Dendritic cell treated with granulocyte-macrophage colony-stimulating factor and Interleukin-4, amounts not matched to agents 40 ng/mL and 50 ng/mL, for 4 days (primary cell): ENCODE measurements around the gene KRTAP10-7.
"Not testable (repeated sequence)": the region's sequence is repeated elsewhere in the genome, so short reads cannot be mapped to it uniquely, and the experiment has no call there.

Experiments used
- H3K27ac Mint-ChIP-seq: one replicate; pipeline ENCODE4 v1.8.0; 2022; ENCODE audit warnings: mild to moderate bottlenecking, mixed read lengths
- H3K27me3 Mint-ChIP-seq: one replicate; pipeline ENCODE4 v1.8.0; 2022; ENCODE audit warnings: mild to moderate bottlenecking, mixed read lengths
- H3K36me3 Mint-ChIP-seq: one replicate; pipeline ENCODE4 v1.8.0; 2022; ENCODE audit warnings: low read depth, mixed read lengths
- H3K4me1 Mint-ChIP-seq: one replicate; pipeline ENCODE4 v1.8.0; 2022; ENCODE audit warnings: low read depth, mixed read lengths
- H3K4me3 Mint-ChIP-seq: one replicate; pipeline ENCODE4 v1.8.0; 2022; ENCODE audit warnings: mild to moderate bottlenecking, moderate library complexity, mixed read lengths
- H3K9me3 Mint-ChIP-seq: one replicate; pipeline ENCODE4 v1.8.0; 2022; ENCODE audit warnings: mixed read lengths
- intact Hi-C: fragments of 100-400 bp; cut with micrococcal nuclease; formaldehyde crosslinking; loops from one replicate; pipeline ENCODE4 v1.15.0; 2022

KRTAP10-7 gene

DNA sequence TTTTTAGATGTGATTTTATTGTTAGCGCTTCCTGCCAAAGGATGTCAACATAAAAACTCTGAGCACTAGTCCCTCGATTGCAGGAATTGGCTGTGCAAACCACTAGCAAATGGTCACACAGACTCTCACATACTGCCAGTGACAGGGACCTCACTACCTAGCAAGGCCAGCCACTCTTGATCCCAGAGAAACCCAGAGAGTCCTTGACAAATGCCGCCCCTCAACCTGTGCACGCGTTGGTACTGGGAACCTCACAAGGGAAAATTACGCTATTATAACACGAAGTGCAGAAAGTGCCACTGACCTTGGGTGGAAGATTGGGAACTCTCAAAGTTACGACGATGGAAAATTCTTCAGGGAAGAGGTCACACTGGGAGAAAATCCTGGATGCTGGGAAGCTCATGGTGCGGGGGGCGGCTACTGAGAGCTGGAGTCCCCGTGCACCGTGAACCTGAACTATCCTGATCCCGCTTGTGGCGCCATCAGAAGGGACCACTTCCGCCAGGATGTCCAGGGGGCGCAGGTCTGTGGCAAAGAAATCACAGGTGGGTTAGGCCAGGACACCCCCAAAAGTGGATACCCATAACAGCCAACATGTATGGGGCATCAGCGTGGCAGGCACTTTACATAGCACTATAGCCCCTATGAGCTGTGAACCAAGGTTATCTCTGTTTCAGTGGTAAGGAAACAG, 32.8 kb upstream of the KRTAP10-7 start:
- H3K4me1 Mint-ChIP-seq, result peaks cover 8% of the 10 kb centered on the region
- H3K4me3 Mint-ChIP-seq, result no peak overlapping the region
- H3K27ac Mint-ChIP-seq, result no peak overlapping the region
- H3K9me3 Mint-ChIP-seq, result peaks cover 2% of the 10 kb centered on the region
- no peaks in the 10 kb centered on the region for H3K36me3 Mint-ChIP-seq
- H3K27me3 Mint-ChIP-seq, result peaks cover 17% of the 10 kb centered on the region
- intact Hi-C loops, result no loop called here

DNA sequence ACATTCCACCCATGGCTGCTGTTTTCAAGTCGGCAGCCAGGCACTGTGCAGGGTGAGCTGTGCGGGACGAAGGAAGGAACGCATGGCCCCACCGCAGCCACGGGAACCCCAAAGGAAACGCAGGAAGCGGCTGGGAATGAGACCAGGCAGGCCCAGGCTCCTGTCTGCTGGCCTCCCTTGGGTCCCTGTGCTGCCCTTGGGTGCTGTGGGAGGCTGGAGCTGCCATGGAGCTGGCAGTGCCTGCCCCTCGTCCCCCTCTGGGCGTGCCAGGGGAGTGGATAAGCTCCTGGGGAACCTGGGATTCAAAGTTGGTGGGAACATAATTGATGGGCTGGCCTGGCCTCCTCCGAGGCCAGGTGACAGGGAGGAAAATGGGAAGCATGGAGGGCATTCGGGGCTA, 32.1 kb upstream of the KRTAP10-7 start:
- Mint-ChIP-seq H3K27me3 (peaks cover 21% of the 10 kb centered on the region), H3K9me3 (no peaks in the 10 kb centered on the region), H3K27ac (no peak overlapping the region), H3K4me1 (peaks cover 8% of the 10 kb centered on the region), H3K36me3 (no peaks in the 10 kb centered on the region), H3K4me3 (no peak overlapping the region)
- intact Hi-C loops, result no loop called here

DNA sequence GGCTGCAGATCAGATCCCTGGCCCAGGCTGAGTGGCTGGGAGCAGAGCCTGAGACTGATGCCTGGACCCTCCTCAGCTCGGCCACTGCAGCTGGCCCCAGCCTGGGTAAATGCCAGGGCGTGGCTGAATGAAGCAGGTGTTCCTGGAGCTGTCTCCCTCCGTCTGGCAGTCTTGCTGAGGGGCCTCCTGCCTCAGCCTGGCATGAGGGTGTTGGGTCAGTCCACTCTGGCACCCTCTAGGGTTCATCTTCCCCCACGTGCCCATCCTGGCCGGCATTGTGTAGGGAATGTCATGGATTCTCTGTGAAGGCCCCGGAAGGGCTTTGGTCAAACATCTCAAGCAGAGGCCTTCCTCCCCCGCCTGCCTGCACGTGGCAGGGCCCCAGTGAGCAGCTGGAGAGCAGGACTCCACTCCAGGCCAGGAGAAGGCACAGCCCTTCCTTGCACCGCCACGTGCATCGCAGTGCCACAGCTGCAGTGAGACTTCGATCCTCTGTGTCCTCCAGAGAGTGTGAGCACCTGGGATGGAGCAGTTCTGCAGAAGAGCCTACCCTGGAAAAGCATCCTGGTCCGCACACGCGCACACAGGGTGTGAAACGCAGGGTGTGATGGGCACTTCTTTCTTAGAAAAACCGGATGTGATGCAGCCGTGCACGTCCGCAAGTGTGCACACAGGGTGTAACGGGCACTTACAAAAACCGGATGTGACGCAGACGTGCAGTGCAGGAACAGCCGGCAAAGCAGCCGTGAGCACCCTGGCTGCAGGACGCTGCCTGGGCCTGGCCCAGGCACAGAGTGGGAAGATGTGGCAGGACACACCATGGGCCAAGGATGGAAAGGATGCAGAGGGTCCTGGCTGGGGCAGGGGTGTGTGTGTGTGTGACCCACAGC, 31.5 kb upstream of the KRTAP10-7 start:
- no peak overlapping the region for H3K4me3 Mint-ChIP-seq
- H3K4me1 Mint-ChIP-seq, result peaks cover 8% of the 10 kb centered on the region
- H3K27ac Mint-ChIP-seq, result no peak overlapping the region
- H3K36me3 Mint-ChIP-seq, result no peaks in the 10 kb centered on the region
- intact Hi-C loops, result no loop called here
- no peaks in the 10 kb centered on the region for H3K9me3 Mint-ChIP-seq
- H3K27me3 Mint-ChIP-seq, result peaks cover 27% of the 10 kb centered on the region

DNA sequence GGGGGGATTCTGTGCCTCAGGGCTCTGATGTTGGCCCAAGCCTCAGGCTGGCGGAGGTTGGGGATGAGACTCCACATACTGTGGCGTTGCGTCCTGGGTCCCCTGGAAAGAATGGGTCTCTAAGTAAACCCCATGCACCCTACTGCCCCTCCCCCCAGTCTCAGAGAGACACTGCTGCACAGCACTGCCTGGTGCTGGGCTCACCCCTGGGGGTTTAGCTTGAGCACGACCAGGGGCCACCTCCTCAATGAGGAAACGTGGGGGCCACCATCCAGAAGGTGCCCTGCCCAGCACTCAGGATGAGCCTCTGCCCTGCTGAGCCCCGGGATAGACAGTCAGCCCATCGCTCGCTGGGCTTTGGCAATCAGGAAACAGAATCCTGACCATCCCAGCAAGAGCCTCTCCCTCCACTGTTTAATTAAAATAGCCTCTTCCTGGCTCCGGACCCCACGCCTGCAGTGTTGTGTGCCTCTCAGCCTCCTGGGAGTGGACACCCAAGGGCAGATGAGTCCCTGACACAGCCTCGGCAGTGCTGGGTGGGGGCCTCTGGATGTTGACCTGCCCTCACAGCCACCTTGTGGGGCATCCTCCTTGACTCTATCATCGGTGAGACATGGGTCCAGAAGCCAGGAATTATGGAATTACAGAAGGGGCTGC, 30.4 kb upstream of the KRTAP10-7 start:
- H3K36me3 Mint-ChIP-seq, result no peaks in the 10 kb centered on the region

DNA sequence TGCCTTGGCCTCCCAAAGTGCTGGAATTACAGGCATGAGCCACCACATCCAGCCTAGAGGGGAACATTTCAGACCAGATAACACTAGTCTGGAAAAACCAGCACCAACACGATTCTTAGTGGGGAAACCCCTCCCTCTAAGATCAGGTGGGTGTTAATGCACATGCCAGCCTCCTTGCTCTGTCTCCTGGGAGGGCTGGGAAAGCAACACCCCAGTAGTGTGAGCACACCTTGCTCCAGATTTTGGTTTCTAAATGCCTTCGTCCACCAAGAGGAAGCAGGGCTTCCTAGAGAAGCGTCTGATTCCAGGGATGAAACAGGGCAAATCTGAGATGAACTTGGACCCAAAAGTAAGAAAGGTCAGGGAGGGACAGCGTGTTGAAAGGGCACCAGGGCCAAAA, 29.1 kb upstream of the KRTAP10-7 start:
- no peaks in the 10 kb centered on the region for H3K36me3 Mint-ChIP-seq
- intact Hi-C loops, result no loop called here
- H3K9me3 Mint-ChIP-seq, result peaks cover under 1% of the 10 kb centered on the region
- H3K4me3 Mint-ChIP-seq, result no peak overlapping the region
- H3K27me3 Mint-ChIP-seq, result peaks cover 43% of the 10 kb centered on the region
- H3K4me1 Mint-ChIP-seq, result no peaks in the 10 kb centered on the region
- no peak overlapping the region for H3K27ac Mint-ChIP-seq

More for the DNA sequence above, 30.4 kb upstream of the KRTAP10-7 start:
- Mint-ChIP-seq H3K9me3 (no peaks in the 10 kb centered on the region), H3K27me3 (peaks cover 38% of the 10 kb centered on the region), H3K4me3 (no peak overlapping the region), H3K4me1 (peaks cover 5% of the 10 kb centered on the region), H3K27ac (no peak overlapping the region)
- intact Hi-C loops, result no loop called here

DNA sequence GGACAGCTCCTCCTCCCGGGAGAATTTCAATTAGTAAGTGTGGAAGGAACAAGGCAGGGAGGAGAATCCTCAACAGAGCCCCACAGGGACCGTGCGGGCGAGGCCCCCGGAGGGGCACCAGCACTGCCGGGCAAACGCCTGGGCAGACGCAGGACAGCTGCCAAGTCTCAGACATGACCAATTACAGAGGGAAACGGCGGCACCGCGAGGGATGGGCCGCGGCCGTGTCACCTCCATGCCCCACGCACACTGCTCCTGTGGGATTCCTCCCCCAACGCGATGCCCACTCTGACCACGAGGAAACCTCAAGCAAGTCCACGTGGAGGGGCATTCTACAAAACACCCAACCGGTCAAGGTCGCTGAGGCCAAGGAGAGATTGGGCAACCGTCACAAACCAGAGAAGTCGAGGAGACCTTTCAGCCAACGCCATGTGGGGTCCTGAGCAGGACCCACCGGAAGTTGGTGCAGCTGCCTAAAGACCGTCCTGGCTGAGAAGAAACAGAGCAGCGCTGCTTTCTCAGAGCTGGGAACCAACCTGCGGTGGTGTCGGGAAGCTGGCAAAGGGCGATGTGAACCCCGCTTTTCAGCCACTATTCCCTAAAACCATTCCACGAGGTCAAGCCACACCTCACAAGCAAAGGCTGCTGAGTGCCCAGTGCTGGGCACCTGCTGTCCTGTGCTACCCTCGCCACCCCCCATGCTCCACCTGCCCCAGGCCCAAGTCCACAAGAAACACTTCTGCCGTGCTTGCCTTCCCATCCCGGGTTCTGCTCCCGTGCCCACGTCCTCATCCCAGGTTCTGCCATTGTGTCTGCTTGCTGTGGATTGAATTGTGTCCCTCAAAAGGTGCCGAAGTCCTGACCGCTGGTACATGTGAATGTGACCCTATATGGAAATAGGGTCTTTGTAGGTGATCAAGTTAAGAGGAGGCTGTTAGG, 28.3 kb upstream of the KRTAP10-7 start:
- Mint-ChIP-seq H3K4me3 (no peak overlapping the region), H3K36me3 (no peaks in the 10 kb centered on the region), H3K9me3 (peaks cover 8% of the 10 kb centered on the region), H3K4me1 (no peaks in the 10 kb centered on the region), H3K27ac (no peak overlapping the region), H3K27me3 (peaks cover 43% of the 10 kb centered on the region)
- intact Hi-C loops, result no loop called here

DNA sequence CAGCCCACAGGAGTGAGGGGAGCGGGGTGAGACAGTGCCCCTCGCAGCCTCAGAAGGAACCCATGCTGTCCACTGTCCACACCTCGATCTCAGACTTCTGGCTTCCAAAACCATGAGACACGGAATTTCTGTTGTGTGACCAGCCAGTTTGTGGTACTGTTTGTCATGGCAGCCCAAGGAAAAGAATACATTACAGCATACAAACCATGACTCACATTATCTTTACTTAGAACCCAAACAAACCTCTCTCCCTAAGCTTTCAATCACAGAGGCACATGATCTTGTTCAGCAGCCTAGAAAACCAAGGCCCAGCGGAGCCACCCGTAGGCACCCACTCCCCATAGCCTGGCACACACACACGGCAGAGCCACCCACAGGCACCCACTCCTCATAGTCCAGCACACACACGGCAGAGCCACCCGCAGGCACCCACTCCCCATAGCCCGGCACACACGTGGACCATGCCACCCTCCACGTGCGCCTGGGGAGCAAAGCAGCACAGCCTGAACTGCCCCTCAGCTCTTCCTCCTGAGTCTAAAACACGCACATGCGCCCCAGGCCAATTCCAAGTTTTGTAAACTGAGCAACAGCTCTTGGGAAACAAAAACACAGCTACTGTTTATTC, 27.3 kb upstream of the KRTAP10-7 start:
- Mint-ChIP-seq H3K9me3 (peaks cover 14% of the 10 kb centered on the region), H3K27me3 (peaks cover 37% of the 10 kb centered on the region), H3K36me3 (no peaks in the 10 kb centered on the region), H3K27ac (no peak overlapping the region), H3K4me1 (no peaks in the 10 kb centered on the region), H3K4me3 (no peak overlapping the region)
- intact Hi-C loops, result no loop called here

DNA sequence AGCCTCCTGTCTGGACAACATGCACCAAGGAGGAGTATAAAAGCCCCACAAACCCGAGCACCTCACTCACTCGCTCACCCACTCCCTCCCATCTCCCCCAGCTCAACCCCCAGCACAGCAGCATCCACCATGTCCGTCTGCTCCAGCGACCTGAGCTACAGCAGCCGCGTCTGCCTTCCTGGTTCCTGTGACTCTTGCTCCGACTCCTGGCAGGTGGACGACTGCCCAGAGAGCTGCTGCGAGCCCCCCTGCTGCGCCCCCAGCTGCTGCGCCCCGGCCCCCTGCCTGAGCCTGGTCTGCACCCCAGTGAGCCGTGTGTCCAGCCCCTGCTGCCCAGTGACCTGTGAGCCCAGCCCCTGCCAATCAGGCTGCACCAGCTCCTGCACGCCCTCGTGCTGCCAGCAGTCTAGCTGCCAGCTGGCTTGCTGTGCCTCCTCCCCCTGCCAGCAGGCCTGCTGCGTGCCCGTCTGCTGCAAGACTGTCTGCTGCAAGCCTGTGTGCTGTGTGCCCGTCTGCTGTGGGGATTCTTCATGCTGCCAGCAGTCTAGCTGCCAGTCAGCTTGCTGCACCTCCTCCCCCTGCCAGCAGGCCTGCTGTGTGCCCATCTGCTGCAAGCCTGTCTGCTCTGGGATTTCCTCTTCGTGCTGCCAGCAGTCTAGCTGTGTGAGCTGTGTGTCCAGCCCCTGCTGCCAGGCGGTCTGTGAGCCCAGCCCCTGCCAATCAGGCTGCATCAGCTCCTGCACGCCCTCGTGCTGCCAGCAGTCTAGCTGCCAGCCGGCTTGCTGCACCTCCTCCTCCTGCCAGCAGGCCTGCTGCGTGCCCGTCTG, 26.6 kb upstream of the KRTAP10-7 start, which contains the start of gene KRTAP10-4:
Gene KRTAP10-4 (plus strand): TSS at position 100 of the 827 bp plus-strand sequence. CDS start 30 bp downstream, at position 130.
- intact Hi-C loops, H3K36me3 Mint-ChIP-seq, H3K4me3 Mint-ChIP-seq, H3K27ac Mint-ChIP-seq, H3K4me1 Mint-ChIP-seq: not testable (repeated sequence)
- Mint-ChIP-seq H3K27me3 (peaks cover 36% of the 10 kb centered on the region), H3K9me3 (peaks cover 14% of the 10 kb centered on the region)

DNA sequence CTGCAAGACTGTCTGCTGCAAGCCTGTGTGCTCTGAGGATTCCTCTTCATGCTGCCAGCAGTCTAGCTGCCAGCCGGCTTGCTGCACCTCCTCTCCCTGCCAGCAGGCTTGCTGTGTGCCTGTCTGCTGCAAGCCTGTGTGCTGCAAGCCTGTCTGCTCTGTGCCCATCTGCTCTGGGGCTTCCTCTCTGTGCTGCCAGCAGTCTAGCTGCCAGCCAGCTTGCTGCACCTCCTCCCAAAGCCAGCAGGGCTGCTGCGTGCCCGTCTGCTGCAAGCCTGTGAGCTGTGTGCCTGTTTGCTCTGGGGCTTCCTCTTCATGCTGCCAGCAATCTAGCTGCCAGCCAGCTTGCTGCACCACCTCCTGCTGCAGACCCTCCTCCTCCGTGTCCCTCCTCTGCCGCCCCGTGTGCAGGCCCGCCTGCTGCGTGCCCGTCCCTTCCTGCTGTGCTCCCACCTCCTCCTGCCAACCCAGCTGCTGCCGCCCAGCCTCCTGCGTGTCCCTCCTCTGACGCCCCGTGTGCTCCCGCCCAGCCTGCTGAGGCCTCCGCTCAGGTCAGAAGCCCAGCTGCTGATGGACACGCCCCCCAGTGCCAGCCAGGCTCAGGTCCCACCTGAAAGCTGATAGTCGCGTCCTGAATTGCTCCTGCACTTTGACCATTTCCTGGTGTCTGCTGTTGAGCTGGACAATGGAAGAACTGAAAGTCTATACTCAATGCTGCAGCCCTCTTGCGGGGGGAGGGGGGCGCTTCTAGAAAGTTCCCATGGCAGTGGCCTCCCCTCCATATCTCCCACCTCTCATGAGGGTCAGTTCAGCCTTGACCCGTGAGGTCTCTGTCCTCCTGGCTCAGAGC, 25.7 kb upstream of the KRTAP10-7 start:
- peaks cover 17% of the 10 kb centered on the region for H3K9me3 Mint-ChIP-seq
- no peak overlapping the region for H3K27ac Mint-ChIP-seq
- intact Hi-C loops, result no loop called here
- H3K36me3 Mint-ChIP-seq, result no peaks in the 10 kb centered on the region
- H3K4me1 Mint-ChIP-seq, result no peaks in the 10 kb centered on the region
- no peak overlapping the region for H3K4me3 Mint-ChIP-seq
- H3K27me3 Mint-ChIP-seq, result peaks cover 39% of the 10 kb centered on the region

DNA sequence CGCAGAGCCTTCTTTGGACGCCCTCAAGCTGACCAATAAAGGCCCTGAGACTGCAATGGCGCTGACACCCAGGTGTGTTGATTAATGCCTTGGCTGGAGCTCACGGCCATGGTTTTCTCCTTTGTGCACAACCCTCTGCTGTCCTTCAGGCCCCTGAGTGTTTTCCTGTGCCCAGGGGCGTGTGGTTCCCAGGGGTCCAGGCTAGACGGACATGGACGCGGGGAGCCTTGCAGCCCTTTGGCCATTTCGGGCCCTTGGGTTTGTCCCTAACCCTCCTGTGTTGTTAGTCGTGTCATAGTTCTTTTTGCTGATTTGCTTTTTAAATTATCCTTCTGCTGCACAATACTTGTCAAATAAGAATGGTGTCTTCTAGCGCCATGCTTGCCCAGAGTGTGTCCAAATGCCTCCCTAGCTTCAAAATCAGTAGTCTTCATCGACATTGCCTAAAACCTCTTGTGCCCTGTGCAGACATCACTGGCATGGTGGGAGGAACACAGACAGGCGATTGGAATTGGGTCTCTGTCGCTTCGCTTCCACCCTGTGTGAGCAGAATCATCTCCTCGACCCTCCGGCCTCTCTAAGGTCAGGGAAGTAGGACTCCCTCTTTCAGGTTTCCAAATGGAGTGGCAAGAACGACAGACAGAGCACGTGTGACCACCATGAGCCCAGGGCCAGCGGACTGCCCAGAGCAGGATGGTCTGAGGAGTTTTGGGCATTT, 24.9 kb upstream of the KRTAP10-7 start:
- peaks cover 24% of the 10 kb centered on the region for H3K9me3 Mint-ChIP-seq
- H3K4me1 Mint-ChIP-seq, result no peaks in the 10 kb centered on the region
- no peaks in the 10 kb centered on the region for H3K36me3 Mint-ChIP-seq
- intact Hi-C loops, result no loop called here
- peaks cover 44% of the 10 kb centered on the region for H3K27me3 Mint-ChIP-seq
- no peak overlapping the region for H3K4me3 Mint-ChIP-seq
- no peak overlapping the region for H3K27ac Mint-ChIP-seq

DNA sequence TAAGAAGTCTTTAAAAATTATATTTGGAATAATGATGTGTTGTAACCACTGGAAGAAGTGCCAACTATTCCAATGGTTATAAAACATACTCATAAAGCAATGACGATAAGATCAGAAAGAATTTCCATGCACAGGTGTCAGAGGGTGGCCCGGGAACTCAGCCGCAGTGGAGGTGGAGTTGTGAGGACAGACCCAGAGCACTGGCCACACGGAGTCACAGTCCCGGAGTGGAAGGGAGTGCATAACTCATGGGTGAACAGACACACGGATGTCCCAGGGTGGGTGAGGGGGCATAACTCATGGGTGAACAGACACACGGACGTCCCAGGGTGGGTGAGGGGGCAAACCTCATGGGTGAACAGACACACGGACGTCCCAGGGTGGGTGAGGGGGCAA, 24.4 kb upstream of the KRTAP10-7 start:
- Mint-ChIP-seq H3K9me3 (peaks cover 30% of the 10 kb centered on the region), H3K36me3 (no peaks in the 10 kb centered on the region), H3K4me3 (no peak overlapping the region), H3K27ac (no peak overlapping the region), H3K27me3 (peaks cover 46% of the 10 kb centered on the region), H3K4me1 (no peaks in the 10 kb centered on the region)
- intact Hi-C loops, result no loop called here
